ENCODE data around the gene XRRA1. TPM values are rescaled to one million over a fixed set of nuclear protein-coding genes. Genes with fewer than 3 reads are reported as not detected.
A peak's percentile ranks its signal among the peaks of the same experiment; 100 is the strongest.

Gene XRRA1
- total and polyA plus RNA-seq, 2 of the 13 experiments (the other 11 are each of a cell fraction or from before 2014, with no cell fraction given): 7.6 to 10.5 TPM

GRCh38 chr11:74849525-74850391, 99.1 kb downstream of the XRRA1 start (continued):
- TF ChIP-seq KAT2B (IDR thresholded peaks at IDR 0.05; ENCODE audit: borderline replicate concordance, low read depth, low read length) (no peak), SAFB2 (CRISPR knock-in tag; IDR thresholded peaks at IDR 0.05; ENCODE audit: borderline replicate concordance, low read depth) (no peak), ZNF337 (CRISPR knock-in tag; IDR thresholded peaks at IDR 0.05; ENCODE audit: borderline replicate concordance, low read depth) (no peak), ZNF432 (CRISPR knock-in tag; IDR thresholded peaks at IDR 0.05; ENCODE audit: borderline replicate concordance) (no peak), NCOA1 (CRISPR knock-in tag; IDR thresholded peaks at IDR 0.05) (no peak), LBX2 (CRISPR knock-in tag; IDR thresholded peaks at IDR 0.05; ENCODE audit: borderline replicate concordance) (no peak), DMAP1 (CRISPR knock-in tag; IDR thresholded peaks at IDR 0.05) (peak; percentile 47; the same call in 1 of the 2 replicates), HNF4A (CRISPR knock-in tag; IDR thresholded peaks at IDR 0.05) (peak; percentile 80), MXD4 (CRISPR knock-in tag; IDR thresholded peaks at IDR 0.05) (no peak), ATAD3A (CRISPR knock-in tag; IDR thresholded peaks at IDR 0.05) (no peak), SMAD3 (CRISPR knock-in tag; IDR thresholded peaks at IDR 0.05) (0 out of 2 replicates have a peak, but pooled peaks have one; percentile 41), SETDB1 (CRISPR knock-in tag; IDR thresholded peaks at IDR 0.05; ENCODE audit: borderline replicate concordance) (no peak), NONO (IDR thresholded peaks at IDR 0.05) (no peak), NONO (CRISPR knock-in tag; conservative IDR thresholded peaks at IDR 0.05) (peak; percentile 41; the same call in 1 of the 2 replicates), CBFB (CRISPR knock-in tag; IDR thresholded peaks at IDR 0.05) (no peak), ZNF274 (CRISPR knock-in tag; IDR thresholded peaks at IDR 0.05) (no peak), AHR (CRISPR knock-in tag; IDR thresholded peaks at IDR 0.05) (no peak), ZNF609 (CRISPR knock-in tag; IDR thresholded peaks at IDR 0.05; ENCODE audit: borderline replicate concordance) (peak; percentile 54; the same call in 1 of the 2 replicates), DZIP1 (CRISPR knock-in tag; IDR thresholded peaks at IDR 0.05) (no peak), EHMT2 (IDR thresholded peaks at IDR 0.05; ENCODE audit: borderline replicate concordance, low read depth, low read length) (peak; percentile 20; the same call in 1 of the 2 replicates), PAWR (CRISPR knock-in tag; IDR thresholded peaks at IDR 0.05; ENCODE audit: borderline replicate concordance) (no peak)
